NCI-H526 treated with DMSO at 0.1 percent for 48 hours (cell line): Measurements from ENCODE around the gene MFSD8.
"Not testable (repeated sequence)": the region's sequence is repeated elsewhere in the genome, so short reads cannot be mapped to it uniquely, and the experiment has no call there.

Experiments used
- DNase-seq: peaks from one replicate; lab custom pipeline; 2025; lab: John Stamatoyannopoulos, UW

MFSD8 gene

DNA sequence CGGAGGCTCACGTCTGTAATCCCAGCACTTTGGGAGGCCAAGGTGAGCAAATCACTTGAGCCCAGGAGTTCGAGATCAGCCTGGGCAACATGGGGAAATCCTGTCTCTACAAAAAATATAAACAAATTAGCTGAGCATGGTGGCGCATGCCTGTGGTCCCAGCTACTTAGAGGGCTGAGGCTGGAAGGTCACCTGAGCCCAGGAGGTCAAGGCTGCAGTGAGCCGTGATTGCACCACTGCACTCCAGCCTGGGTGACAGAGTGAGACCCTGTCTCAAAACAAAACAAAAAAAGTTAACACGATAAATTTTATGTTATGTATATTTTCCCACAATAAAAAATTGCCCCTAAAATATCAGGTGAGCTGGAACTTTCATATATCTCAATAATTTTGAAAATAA lies 33.1 kb downstream of the MFSD8 start:
- DNase-seq = not testable (repeated sequence)

DNA sequence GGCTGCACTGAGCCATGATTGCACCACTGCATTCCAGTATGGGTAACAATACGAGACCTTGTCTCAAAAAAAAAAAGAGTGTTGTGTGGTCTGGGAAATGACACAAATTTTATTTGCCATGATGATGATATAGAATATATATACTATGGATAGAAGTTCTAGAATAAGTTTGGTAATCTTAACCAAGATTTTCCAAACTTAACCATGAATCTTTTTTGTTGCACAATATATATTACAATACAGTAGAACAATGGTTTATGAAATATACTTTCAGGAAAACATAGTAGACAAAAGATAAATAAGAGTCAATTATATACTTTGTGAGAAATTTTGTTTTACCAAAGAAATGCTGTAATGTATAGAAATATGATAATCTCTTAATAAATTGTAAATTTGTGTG lies 34.8 kb downstream of the MFSD8 start:
- DNase-seq = no peak

DNA sequence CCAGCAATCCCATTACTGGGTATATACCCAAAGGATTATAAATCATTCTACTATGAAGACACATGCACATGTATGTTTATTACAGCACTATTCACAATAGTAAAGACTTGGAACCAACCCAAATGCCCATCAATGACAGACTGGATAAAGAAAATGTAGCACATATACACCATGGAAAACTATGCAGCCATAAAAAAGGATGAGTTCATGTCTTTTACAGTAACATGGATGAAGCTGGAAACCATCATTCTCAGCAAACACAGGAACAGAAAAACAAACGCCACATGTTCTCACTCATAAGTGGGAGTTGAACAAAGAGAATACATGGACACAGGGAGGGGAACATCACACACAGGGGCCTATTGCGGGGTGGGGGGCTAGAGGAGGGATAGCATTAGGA lies 39.3 kb downstream of the MFSD8 start:
- DNase-seq = not testable (repeated sequence)

DNA sequence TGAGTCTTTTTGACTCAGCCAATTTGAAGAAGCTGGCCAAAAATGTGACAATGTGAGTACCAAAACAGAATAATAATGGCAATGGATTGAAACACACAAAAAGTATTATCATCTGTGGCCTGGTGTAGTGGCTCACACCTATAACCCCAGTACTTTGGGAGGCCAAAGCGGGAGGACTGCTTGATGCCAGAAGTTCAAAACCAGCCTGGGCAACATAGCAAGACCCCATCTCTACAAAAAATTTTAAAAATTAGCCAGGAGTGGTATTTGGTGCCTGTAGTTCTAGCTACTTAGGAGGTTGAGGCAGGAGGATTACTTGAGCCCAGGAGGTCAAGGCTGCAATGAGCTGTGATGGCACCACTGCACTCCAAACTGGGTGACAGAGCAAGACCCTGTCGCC lies 42.7 kb downstream of the MFSD8 start:
- no peak for DNase-seq

DNA sequence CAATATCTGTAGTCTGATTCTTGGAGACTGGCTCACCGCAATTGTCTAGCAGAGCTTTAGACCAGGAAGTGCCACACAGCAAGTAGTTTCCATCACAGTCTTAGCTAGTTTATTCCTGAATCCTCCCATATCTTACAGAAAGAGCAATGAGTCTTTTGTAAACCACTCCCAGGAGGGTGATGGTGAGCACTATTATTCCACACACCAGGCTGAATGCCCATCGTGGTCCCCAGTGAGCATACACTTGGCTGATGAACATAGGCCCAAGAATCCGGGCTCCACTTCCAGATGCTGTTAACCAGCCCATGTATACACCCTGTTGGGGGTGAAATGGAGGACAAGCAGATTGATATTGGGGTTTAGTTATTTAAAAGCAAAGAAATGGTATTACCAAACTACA lies 44.5 kb downstream of the MFSD8 start:
- DNase-seq = no peak

DNA sequence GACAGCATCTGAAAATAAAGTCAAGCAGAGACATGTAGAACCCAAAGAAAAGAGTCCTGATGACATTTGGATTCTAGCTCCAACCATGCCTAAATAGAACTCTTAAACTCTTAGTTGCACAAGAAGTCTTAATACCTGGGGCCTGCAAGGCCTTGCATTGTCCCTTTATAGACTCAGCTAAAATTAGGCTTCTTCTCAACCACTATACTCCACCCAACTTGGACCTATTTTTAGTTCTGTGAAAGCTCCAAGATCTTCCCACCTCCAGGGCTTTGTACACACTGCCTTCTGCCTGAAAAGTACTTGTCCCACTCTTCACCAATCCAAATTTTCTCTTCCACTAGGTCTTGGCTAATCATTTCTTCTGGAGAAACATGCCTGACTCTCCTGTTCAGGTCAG lies 47.8 kb downstream of the MFSD8 start:
- DNase-seq = no peak

DNA sequence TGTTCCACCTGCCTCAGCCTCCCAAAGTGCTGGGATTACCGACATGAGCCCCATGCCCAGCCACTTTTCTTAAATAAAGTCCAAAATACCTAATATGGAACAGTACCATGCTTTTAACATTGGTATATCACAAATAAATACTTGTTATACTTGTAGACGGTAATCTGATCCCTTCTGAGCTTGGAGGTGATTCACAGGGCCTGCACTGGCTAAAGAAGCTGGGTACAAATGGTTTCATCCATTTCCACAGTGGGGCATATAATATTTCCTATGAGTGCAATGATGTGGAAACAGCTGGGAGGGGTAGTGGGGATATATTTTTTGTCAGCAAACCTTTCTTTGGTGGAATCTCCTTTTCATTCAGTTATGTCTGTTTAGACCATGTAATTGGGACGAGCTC lies 48.5 kb downstream of the MFSD8 start:
- DNase-seq = no peak

DNA sequence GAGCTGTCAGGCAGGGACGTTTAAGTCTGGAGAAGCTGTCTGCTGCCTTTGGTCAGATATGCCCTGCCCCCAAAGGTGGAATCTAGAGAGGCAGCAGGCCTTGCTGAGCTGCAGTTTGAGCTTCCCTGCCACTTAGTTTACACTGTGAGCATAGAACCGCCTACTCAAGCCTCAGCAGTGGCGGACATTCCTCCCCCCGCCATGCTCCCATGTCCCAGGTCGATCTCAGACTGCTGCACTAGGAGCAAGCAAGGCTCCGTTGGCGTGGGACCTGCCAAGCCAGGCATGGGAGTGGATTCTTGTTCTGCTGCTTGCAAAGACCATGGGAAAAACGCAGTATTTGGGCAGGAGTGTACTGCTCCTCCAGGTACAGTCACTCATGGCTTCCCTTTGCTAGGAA lies 59.9 kb downstream of the MFSD8 start:
- no peak for DNase-seq

DNA sequence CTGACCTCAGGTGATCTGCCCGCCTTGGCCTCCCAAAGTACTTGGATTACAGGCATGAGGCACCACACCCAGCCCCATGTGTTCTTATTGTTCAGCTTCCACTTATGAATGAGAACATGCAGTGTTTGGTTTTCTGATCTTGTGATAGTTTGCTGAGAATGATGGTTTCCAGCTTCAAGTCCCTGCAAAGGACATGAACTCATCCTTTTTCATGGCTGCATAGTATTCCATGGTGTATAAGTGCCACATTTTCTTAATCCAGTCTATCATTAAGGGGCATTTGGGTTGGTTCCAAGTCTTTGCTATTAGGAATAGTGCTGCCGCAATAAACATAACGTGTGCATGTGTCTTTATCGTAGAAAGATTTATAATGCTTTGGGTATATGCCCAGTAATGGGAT lies 65.3 kb downstream of the MFSD8 start:
- not testable (repeated sequence) for DNase-seq

DNA sequence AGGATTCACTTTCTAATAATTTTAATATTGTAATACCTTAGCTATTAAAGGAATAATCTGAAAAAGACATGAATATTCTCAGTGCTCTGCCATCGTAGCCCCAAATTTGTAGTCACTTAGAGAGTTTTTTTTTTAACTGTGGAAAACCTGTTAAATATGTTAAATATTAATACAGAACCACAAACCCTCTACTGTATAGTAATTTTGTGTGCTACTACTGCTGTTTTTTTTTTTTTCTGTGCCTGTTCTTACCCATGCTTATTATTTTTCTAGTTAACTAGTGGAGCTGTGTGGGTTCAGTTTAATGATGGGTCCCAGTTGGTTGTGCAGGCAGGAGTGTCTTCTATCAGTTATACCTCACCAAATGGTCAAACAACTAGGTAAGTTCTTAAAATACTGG lies 68.4 kb downstream of the MFSD8 start:
- no peak for DNase-seq

DNA sequence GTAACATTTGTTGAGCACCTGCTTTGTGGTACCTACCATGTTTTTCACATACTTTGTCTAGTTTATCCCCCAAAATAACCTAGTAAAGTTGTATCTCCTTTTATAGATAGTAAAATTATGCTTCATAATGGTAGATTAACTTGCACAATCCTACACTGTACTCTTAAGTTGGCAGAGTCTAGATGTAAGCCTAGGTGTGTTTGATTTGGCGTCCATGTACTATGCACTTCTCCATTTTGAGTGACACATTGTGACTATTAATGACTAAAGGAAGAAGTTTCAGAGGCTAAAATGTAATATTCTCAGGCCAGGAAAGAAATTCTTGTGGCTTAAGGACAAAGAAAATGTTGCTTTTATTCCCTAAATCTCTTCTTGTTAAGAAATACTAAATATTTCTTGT lies 68.9 kb downstream of the MFSD8 start:
- DNase-seq = no peak

DNA sequence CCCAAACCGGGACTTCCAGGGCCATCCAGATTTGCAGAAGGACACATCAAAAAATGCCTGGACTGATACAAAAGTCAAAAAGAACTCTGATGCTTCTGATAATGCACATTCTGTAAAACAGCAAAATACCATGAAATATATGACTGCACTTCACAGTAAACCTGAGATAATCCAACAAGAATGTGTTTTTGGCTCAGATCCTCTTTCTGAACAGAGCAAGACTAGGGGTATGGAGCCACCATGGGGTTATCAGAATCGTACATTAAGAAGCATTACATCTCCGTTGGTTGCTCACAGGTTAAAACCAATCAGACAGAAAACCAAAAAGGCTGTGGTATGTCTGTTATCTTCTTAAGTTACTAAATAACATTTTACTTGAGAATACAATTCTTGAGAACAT lies 75.1 kb downstream of the MFSD8 start:
- DNase-seq = no peak

DNA sequence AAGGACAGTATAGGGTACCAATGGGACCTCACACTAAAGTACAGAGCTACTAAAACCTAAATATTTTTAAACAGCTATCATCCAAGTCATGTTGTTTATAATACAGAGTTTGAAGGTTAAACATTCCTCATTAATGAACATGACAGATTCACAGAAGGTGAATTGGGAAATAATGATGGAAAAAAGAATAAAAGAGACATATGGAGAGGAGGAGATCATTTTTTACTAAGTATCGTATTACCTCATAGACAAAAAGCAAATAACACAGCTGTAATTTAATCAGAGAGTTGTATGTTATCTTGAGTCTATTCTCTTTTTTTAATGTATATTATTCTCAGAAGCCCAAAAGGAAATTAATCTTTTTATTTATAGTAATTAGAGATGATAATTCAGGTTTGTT lies 76.4 kb downstream of the MFSD8 start:
- no peak for DNase-seq

DNA sequence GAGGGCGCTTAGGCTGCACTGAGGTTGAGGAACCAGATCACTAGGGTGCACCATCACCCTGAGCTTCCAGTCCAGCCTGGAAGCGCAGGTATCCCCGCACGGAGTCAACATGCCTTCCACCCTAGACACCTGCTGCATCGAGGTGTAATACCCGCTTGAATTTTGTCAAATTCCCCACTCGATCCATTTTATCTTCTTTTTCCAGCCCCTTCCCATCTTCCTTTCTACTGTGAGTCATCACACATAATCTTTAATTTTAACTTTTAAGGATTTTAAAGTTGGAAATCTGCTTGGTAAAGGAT lies 83.5 kb downstream of the MFSD8 start:
- DNase-seq = no peak

DNA sequence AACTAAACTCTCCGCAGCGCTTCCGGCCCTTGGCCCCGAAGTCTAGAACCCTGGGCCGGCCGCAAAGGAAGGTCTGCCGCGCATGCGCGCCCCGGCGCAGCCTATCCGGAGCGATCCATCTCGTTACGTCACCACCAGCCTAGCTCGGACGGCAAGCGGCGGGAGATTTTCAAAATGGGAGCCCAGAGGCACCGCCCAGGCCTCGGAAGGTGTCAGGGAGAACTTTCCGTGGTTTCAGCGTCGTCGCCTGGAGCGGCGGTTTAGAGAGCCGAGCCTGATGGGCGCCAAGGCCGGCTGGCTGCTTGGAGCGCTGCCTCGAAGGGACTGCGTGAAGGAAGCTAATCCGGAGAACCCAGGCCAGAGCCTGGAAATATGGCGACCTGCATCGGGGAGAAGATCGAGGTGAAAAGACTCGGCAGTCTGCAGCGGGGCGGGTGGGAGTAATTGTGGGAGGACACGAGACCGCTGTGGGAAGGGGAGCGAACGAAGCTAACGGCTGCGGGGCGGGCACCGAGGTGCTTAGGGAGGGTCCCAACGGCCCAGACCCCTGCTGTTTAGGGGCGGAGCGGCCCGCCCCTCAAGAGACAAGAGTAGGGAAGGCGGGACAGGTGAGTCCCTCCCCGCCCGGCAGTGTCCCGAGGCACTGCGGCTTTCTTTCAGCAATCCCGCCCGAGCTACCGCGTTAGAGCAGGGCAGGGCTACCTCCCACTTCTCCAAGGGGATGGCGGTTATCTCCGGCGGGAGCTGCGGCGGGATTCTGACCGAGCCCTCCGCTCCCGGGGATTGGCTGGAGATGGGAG lies 84.0 kb downstream of the MFSD8 start, which contains the start of gene PLK4:
TSS of gene PLK4 (plus strand) at position 131 of the 800 bp plus-strand sequence. CDS start at position 373, 242 bp downstream.
- peak; percentile 93 for DNase-seq

DNA sequence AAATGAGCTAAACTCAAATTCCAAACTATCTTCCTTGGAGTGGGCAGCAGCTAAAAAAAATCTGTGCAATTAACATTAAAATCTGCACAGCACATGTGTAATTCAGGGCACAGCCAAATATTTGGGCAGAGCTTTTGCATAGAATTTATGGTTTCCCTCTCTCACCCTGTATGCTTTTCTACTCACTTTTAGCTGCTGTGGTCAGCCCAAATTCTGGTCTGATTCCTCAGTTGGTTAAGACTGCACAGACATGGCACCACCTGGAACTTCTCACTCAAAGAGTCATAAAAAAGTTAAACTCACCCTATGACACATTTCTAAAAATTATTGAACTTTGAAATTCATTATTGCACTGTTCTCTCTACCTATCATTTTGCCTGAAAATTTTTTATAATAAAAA lies 89.2 kb downstream of the MFSD8 start:
- no peak for DNase-seq

DNA sequence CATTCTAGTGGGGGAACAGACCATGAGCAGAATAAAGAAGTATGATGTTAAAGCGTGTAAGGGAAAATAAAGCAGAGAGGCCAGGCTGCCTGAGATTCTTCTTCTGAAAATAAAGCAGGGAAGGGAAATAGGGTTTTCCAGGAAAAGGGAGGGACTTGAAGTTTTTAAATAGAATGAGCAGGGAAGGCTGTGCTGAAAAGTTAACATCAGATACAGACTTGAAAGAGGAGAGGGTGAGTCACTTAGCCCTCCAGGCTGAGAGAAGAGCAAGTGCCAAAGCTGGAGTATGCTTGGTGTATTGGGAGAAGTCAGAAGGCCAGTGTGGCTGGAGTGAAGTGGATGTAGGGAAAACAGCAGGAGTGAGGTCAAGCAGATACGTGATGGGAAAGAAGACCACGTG lies 94.3 kb downstream of the MFSD8 start:
- no peak for DNase-seq

DNA sequence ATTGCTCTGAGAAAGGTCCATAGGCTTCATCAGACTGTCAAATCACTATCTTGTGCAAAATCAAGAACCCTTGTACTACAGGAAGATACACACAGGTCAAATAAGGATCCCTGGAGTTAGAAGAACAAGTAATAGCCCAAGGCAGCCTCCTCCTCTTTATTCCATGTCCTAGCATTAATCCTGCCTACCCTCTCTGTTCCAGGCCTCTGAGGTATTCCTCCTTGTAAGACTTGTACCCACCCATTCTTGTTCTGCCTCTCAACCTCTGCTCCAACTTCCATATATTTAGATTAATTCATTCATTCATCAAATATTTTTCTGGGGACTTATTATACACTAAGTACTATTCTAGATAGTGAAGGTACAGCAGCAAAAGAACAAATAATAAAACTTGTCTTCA lies 94.7 kb downstream of the MFSD8 start:
- no peak for DNase-seq

DNA sequence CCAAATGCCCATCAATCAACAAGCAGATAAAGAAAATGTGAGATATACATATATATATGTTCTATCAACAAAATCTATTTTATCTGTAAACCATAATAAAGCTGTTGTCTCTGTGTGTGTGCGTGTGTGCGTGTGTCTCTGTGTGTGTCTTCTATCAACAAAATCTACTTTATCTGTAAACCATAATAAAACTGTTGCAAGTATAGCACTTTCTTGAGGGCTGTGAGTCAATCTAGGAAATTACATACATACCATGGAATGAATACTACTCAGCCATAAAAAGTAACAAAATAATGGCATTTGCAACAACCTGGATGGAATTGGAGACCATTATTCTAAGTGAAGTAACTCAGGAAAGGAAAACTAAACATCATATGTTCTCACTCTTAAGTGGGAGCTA lies 96.8 kb downstream of the MFSD8 start:
- DNase-seq = no peak
